ENCODE results near the gene LZTFL1. TPM values are rescaled to one million over a fixed set of nuclear protein-coding genes. Genes with fewer than 3 reads are reported as not detected.

LZTFL1 gene
- total RNA-seq, 1 donor from 2014 or later = 7.4 TPM

DNA sequence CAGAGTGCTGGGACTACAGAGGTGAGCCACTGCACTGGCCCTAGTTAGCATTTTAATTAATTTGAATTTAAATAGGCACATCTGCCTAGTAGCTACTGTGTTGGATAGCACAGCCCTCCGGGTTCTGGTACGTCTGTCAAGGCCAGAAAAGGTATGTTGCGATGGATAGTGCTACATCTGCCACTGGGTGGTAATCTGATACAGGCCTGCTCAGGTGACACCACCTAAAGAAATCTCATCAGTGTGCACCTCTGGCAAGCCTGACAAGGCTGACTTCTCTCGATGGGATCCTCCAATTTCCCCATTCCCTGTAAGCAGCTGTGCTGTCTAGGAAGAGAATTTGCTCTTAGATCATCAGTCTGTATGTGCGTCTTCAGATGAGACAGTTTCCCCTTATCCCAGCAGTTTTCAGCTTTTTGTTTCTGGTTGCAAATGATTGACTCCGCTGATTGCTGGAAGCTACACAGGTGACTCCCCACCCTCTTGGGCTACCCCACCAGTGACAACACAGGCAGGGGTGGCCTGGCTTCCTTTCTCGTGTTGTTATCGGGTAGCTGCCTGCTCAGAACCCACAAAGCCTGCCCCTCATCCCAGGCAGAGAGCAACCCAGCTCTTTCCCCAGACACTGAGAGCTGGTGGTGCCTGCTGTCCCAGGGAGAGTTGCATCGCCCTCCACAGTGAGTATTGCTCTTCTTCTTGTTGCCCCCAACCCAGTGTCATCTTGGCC lies 44.2 kb upstream of the LZTFL1 start, which contains the start of gene CCR9:
TSS of gene CCR9 (plus strand) at position 565 of the 727 bp plus-strand sequence. CDS start 8,391 bp downstream, outside the sequence.
- H3K4me3 ChIP-seq = no peak within 1 kb of the TSS
- H3K4me1 ChIP-seq = peaks cover 6% of the 10 kb centered on the region
- DNase-seq = no peak
- no peak within 1 kb of the TSS for H3K27ac ChIP-seq (replicated peaks)
- no peaks in the 10 kb centered on the region for H3K9me3 ChIP-seq (replicated peaks)
- H3K27me3 ChIP-seq (ENCODE audit: low read depth) = no peaks in the 10 kb centered on the region
- intact Hi-C loops (cut with micrococcal nuclease) = no loop called here
- TF ChIP-seq, protein P1, sequence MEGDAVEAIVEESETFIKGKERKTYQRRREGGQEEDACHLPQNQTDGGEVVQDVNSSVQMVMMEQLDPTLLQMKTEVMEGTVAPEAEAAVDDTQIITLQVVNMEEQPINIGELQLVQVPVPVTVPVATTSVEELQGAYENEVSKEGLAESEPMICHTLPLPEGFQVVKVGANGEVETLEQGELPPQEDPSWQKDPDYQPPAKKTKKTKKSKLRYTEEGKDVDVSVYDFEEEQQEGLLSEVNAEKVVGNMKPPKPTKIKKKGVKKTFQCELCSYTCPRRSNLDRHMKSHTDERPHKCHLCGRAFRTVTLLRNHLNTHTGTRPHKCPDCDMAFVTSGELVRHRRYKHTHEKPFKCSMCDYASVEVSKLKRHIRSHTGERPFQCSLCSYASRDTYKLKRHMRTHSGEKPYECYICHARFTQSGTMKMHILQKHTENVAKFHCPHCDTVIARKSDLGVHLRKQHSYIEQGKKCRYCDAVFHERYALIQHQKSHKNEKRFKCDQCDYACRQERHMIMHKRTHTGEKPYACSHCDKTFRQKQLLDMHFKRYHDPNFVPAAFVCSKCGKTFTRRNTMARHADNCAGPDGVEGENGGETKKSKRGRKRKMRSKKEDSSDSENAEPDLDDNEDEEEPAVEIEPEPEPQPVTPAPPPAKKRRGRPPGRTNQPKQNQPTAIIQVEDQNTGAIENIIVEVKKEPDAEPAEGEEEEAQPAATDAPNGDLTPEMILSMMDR (IDR thresholded peaks at IDR 0.05; ENCODE audit: borderline replicate concordance) = no peak
- H3K36me3 ChIP-seq = no peaks in the 10 kb centered on the region

DNA sequence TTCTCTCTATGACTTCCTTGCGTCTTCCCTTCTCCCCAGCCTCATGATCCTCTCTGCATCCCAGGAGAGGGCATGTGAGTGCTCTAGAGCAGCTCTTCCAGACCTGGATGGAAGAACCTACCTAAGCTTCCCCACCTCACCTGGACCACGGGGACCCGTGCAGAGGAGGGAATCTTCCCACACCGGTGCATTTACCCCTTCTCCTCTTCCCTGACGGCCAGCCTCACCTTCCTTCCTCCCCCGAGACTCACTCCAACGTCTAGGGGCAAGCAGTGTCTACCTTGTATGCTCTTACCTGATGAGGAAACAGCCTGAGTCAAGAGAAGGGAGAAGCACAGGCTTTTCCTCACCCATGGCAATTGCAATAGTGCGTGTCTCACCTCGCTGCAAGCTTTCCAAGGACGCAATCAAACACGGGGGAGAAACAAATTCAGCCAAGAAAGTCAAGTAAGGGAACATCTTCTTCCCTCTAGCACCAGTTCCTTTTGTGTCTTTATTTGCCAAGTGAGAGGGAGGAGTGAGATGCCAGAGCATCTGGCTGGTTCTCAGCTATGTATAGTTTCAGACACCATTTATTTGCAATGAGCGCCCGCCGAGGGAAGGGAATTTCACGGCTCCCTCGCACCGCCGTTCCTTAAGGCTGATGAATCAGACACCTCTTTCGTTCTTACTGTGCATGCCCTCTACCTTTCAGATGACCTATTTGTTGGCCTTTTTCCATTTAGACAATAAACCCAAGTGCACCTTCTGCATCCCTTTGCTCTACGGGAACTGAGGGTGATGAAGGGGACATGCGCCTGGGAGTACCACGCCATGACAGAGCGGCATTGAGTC lies 42.7 kb upstream of the LZTFL1 start:
- intact Hi-C loops (cut with micrococcal nuclease) = no loop called here
- peaks cover 12% of the 10 kb centered on the region for H3K4me1 ChIP-seq
- H3K36me3 ChIP-seq = no peaks in the 10 kb centered on the region
- DNase-seq = no peak
- H3K9me3 ChIP-seq (replicated peaks) = no peaks in the 10 kb centered on the region
- H3K27me3 ChIP-seq (ENCODE audit: low read depth) = no peaks in the 10 kb centered on the region
- H3K27ac ChIP-seq (replicated peaks) = no peak overlapping the region
- TF ChIP-seq, protein P1 (IDR thresholded peaks at IDR 0.05; ENCODE audit: borderline replicate concordance) = no peak
- H3K4me3 ChIP-seq = no peak overlapping the region

DNA sequence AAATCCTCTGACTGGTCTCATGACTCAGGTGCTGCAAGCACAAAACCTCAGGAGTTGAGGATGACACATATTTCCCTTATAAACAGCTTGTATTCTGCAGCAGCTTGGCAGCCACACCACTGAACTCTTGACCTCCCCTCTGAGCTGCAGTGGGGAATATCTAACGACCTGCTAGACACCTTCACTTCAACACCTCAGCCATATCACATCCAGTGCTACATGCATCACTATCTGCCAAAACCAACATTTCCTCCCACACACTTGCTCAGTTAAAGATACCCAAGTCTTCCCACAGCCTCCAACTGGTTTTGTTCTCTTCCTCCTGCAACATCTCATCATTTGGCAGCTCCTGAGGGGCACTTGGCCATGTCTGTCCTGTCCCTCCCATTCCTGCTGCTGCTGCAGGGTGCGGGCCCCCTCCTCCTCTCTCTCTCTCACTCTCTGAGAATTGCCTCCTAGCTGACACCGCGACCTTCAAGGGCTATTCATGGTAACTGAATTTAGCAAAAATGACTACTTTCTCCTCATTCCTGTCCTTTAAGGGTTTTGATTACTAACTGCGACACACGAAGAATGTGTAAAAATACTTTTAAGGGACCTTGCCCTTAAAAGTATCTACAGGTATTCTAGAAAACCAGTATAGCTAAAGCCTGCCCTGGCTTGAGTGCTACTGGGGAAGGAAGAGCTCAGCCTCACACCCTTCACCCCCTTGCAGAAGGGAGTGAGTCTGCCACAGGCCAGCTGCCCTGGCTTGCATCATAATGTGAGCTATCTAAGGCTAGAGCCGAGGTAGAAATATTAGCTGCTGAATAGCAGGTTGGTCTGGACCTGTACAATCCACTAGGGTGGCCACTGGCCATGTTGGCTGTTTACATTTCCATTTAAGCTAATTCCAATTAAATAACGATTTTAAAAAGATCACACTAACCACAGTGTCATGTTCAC lies 39.4 kb upstream of the LZTFL1 start:
- peaks cover 12% of the 10 kb centered on the region for H3K4me1 ChIP-seq
- H3K27ac ChIP-seq (replicated peaks) = no peak overlapping the region
- intact Hi-C loops (cut with micrococcal nuclease) = no loop called here
- no peak overlapping the region for H3K4me3 ChIP-seq
- TF ChIP-seq, protein P1 (IDR thresholded peaks at IDR 0.05; ENCODE audit: borderline replicate concordance) = no peak
- DNase-seq = no peak
- no peaks in the 10 kb centered on the region for H3K36me3 ChIP-seq
- no peaks in the 10 kb centered on the region for H3K9me3 ChIP-seq (replicated peaks)
- H3K27me3 ChIP-seq (ENCODE audit: low read depth) = no peaks in the 10 kb centered on the region

DNA sequence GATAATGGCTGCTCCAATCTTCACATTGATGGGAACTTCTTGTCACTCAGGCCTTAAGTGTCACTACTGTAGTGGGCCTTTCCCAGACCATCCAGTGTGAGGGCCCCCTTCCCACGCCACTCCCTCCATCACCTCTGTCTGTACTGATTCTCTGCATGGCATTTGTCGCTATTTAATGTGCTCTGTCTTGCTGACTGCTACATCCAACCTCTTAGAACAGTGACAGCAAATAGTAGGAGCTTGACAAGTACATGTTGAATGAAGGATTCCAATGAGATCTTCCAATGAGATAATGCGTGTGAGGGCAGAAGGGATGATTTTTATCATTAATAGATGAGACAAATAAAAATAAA lies 38.8 kb upstream of the LZTFL1 start:
- Histone ChIP-seq H3K27ac (replicated peaks) (no peak overlapping the region), H3K9me3 (replicated peaks) (no peaks in the 10 kb centered on the region), H3K4me3 (no peak overlapping the region), H3K27me3 (ENCODE audit: low read depth) (no peaks in the 10 kb centered on the region), H3K4me1 (peaks cover 12% of the 10 kb centered on the region), H3K36me3 (no peaks in the 10 kb centered on the region)
- intact Hi-C loops (cut with micrococcal nuclease) = no loop called here
- DNase-seq = no peak
- TF ChIP-seq, protein P1 (IDR thresholded peaks at IDR 0.05; ENCODE audit: borderline replicate concordance) = no peak

DNA sequence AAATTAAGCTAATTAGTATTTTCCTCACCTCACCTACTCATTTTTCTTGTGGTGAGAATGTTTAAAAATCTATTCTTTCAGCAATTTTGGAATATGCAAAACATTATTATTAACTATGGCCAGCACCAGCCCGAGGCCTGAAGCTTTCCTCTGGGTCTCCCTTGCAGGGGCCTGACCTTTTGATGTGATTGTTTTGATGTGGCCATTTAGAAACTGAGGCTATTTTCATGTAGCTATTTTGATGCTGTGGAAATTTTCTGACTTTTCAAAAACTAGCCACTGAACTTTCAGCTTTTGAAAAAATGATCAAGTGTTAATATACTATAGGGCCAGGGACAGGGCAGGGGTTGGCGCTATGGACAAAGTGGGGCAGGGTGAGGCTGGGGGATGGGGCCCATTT lies 36.2 kb upstream of the LZTFL1 start:
- H3K27ac ChIP-seq (replicated peaks) = no peak overlapping the region
- intact Hi-C loops (cut with micrococcal nuclease) = no loop called here
- no peak overlapping the region for H3K4me3 ChIP-seq
- H3K9me3 ChIP-seq (replicated peaks) = no peaks in the 10 kb centered on the region
- peaks cover 12% of the 10 kb centered on the region for H3K4me1 ChIP-seq
- TF ChIP-seq, protein P1 (IDR thresholded peaks at IDR 0.05; ENCODE audit: borderline replicate concordance) = no peak
- no peaks in the 10 kb centered on the region for H3K36me3 ChIP-seq
- DNase-seq = no peak
- H3K27me3 ChIP-seq (ENCODE audit: low read depth) = no peaks in the 10 kb centered on the region

Measured in left ventricle myocardium inferior (tissue), 1 donor.